GM12892 (cell line): Measurements from ENCODE around the gene TNPO3.

ENCODE experiments used
- POLR2A ChIP-seq: IDR thresholded peaks from 2 replicates; pipeline ENCODE4 v1.6.1; 2011; ENCODE audit warnings: low read depth, low read length, control low read depth
- POLR2AphosphoS5 ChIP-seq: IDR thresholded peaks from 2 replicates; pipeline ENCODE4 v1.6.1; 2011; ENCODE audit warnings: low read depth, low read length, control low read depth
- TAF1 ChIP-seq: IDR thresholded peaks from 2 replicates; pipeline ENCODE4 v1.6.1; 2011; ENCODE audit warnings: low read depth, mild to moderate bottlenecking, control low read depth, low read length, borderline replicate concordance

- TF ChIP-seq POLR2AphosphoS5, result no peak
- no peak for TF ChIP-seq TAF1
- no peak for TF ChIP-seq POLR2A
Observed at GRCh38 chr7:128909625-128910568, 145.0 kb downstream of the TNPO3 start.
